ENCODE data around the gene TRIM62.
"Not testable (repeated sequence)": the region's sequence is repeated elsewhere in the genome, so short reads cannot be mapped to it uniquely, and the experiment has no call there.

TRIM62 gene

GRCh38 chr1:33158366-33158765, 23.5 kb downstream of the TRIM62 start:
- no peak for DNase-seq

- DNase-seq: no peak
Measured at GRCh38 chr1:33157131-33157530, 24.7 kb downstream of the TRIM62 start.

- no peak for DNase-seq
Measured at GRCh38 chr1:33155877-33156538, 25.8 kb downstream of the TRIM62 start.

GRCh38 chr1:33153650-33154049, 28.2 kb downstream of the TRIM62 start:
- DNase-seq: no peak

- no peak for DNase-seq
Measured at GRCh38 chr1:33152685-33153432, 29.0 kb downstream of the TRIM62 start.

- no peak for DNase-seq
Measured at GRCh38 chr1:33151116-33151515, 30.7 kb downstream of the TRIM62 start.

GRCh38 chr1:33150522-33150921, 31.3 kb downstream of the TRIM62 start:
- DNase-seq: no peak

- no peak for DNase-seq
Measured at GRCh38 chr1:33149453-33150190, 32.2 kb downstream of the TRIM62 start.

GRCh38 chr1:33148615-33149014, 33.2 kb downstream of the TRIM62 start:
- no peak for DNase-seq

- no peak for DNase-seq
Measured at GRCh38 chr1:33147997-33148314, 33.9 kb downstream of the TRIM62 start.

GRCh38 chr1:33147275-33147996, 34.4 kb downstream of the TRIM62 start:
- no peak for DNase-seq

- DNase-seq: no peak
Measured at GRCh38 chr1:33146003-33146402, 35.8 kb downstream of the TRIM62 start.

- DNase-seq: no peak
Measured at GRCh38 chr1:33143698-33144097, 38.1 kb downstream of the TRIM62 start.

GRCh38 chr1:33143176-33143575, 38.7 kb downstream of the TRIM62 start:
- DNase-seq: no peak

- no peak for DNase-seq
Measured at GRCh38 chr1:33142483-33143064, 39.3 kb downstream of the TRIM62 start.

- DNase-seq: no peak
Measured at GRCh38 chr1:33141781-33142180, 40.1 kb downstream of the TRIM62 start.

GRCh38 chr1:33141216-33141615, 40.6 kb downstream of the TRIM62 start:
- DNase-seq: no peak

GRCh38 chr1:33140153-33141149, 41.4 kb downstream of the TRIM62 start:
- DNase-seq: no peak

GRCh38 chr1:33137800-33138199, 44.0 kb downstream of the TRIM62 start:
- no peak for DNase-seq

- DNase-seq: not testable (repeated sequence)
Measured at GRCh38 chr1:33136041-33136440, 45.8 kb downstream of the TRIM62 start.

- no peak for DNase-seq
Measured at GRCh38 chr1:33133478-33134105, 48.3 kb downstream of the TRIM62 start.
